Stimulated activated CD4-positive, alpha-beta T cell treated with anti-CD3 and anti-CD28 coated beads, Interleukin-4, amount 100 ng/mL, for 1 hour (primary cell): ENCODE data around the gene BSCL2.
"Not testable (repeated sequence)": the region's sequence is repeated elsewhere in the genome, so short reads cannot be mapped to it uniquely, and the experiment has no call there.

ENCODE experiments used
- DNase-seq: peaks from one replicate; pipeline ENCODE4 v3.0.0-alpha.2; 2020

The BSCL2 gene

GRCh38 chr11:62652161-62653006 lies 54.8 kb downstream of the BSCL2 start:
- no peak for DNase-seq

GRCh38 chr11:62650283-62650682 lies 56.9 kb downstream of the BSCL2 start:
- DNase-seq: not testable (repeated sequence)

- no peak for DNase-seq
Observed at GRCh38 chr11:62649486-62649885, 57.7 kb downstream of the BSCL2 start.

GRCh38 chr11:62648967-62649364 lies 58.3 kb downstream of the BSCL2 start:
- DNase-seq: no peak

- DNase-seq: no peak
Observed at GRCh38 chr11:62648185-62648966, 58.8 kb downstream of the BSCL2 start.

GRCh38 chr11:62647609-62648005 lies 59.6 kb downstream of the BSCL2 start:
- DNase-seq: no peak

- DNase-seq: no peak
Observed at GRCh38 chr11:62646825-62647608, 60.2 kb downstream of the BSCL2 start.

- DNase-seq: peak; percentile 100
Observed at GRCh38 chr11:62645946-62646824, 61.0 kb downstream of the BSCL2 start, which contains the start of gene GANAB. GANAB (minus strand) TSS chr11:62646613; CDS start chr11:62646599, 14 bp downstream.

GRCh38 chr11:62645671-62645945 lies 61.6 kb downstream of the BSCL2 start:
- no peak for DNase-seq

GRCh38 chr11:62644220-62644619 lies 63.0 kb downstream of the BSCL2 start:
- DNase-seq: no peak
